HK-2 (cell line): ENCODE measurements around the gene CHRNA10.
"Not testable (repeated sequence)": the region's sequence is repeated elsewhere in the genome, so short reads cannot be mapped to it uniquely, and the experiment has no call there.

Source experiments
- DNase-seq: peaks from one replicate; pipeline ENCODE4 v3.0.0-alpha.2; 2018; ENCODE audit not compliant: unreplicated experiment

Gene CHRNA10

GRCh38 chr11:3665336-3666022 is 5.7 kb downstream of the CHRNA10 start:
- DNase-seq, result no peak

GRCh38 chr11:3664032-3664630 is 7.1 kb downstream of the CHRNA10 start:
- no peak for DNase-seq

GRCh38 chr11:3662856-3663255 is 8.3 kb downstream of the CHRNA10 start:
- DNase-seq, result no peak

- DNase-seq, result no peak
Measured at GRCh38 chr11:3660960-3661359, 10.2 kb downstream of the CHRNA10 start.

- DNase-seq, result no peak
Measured at GRCh38 chr11:3659595-3660515, 11.3 kb downstream of the CHRNA10 start.

- no peak for DNase-seq
Measured at GRCh38 chr11:3658252-3658651, 12.9 kb downstream of the CHRNA10 start.

- not testable (repeated sequence) for DNase-seq
Measured at GRCh38 chr11:3657331-3657730, 13.9 kb downstream of the CHRNA10 start.

- no peak for DNase-seq
Measured at GRCh38 chr11:3655547-3655946, 15.6 kb downstream of the CHRNA10 start.

GRCh38 chr11:3652514-3652913 is 18.7 kb downstream of the CHRNA10 start:
- not testable (repeated sequence) for DNase-seq

GRCh38 chr11:3649374-3649773 is 21.8 kb downstream of the CHRNA10 start:
- not testable (repeated sequence) for DNase-seq

- not testable (repeated sequence) for DNase-seq
Measured at GRCh38 chr11:3648843-3649242, 22.3 kb downstream of the CHRNA10 start.

GRCh38 chr11:3645552-3645951 is 25.6 kb downstream of the CHRNA10 start:
- no peak for DNase-seq

- DNase-seq, result no peak
Measured at GRCh38 chr11:3644817-3645235, 26.4 kb downstream of the CHRNA10 start, which contains the start of gene ART1. TSS of gene ART1 (plus strand) at chr11:3645128. CDS start at chr11:3659214, 14,086 bp downstream.

- not testable (repeated sequence) for DNase-seq
Measured at GRCh38 chr11:3643102-3643546, 28.1 kb downstream of the CHRNA10 start.

- DNase-seq, result peak; percentile 49
Measured at GRCh38 chr11:3642071-3642951, 28.9 kb downstream of the CHRNA10 start.

GRCh38 chr11:3641701-3642070 is 29.5 kb downstream of the CHRNA10 start, which contains the start of gene ART5:
TSS of gene ART5 (minus strand) at chr11:3641992. CDS start at chr11:3641862, 130 bp downstream.
- no peak for DNase-seq

- no peak for DNase-seq
Measured at GRCh38 chr11:3641191-3641590, 30.0 kb downstream of the CHRNA10 start.

GRCh38 chr11:3639841-3640240 is 31.3 kb downstream of the CHRNA10 start:
- DNase-seq, result no peak

GRCh38 chr11:3638513-3638912 is 32.7 kb downstream of the CHRNA10 start:
- no peak for DNase-seq

GRCh38 chr11:3637201-3637600 is 34.0 kb downstream of the CHRNA10 start:
- no peak for DNase-seq
